Measurements from ENCODE around the gene TACO1.
A peak's percentile ranks its signal among the peaks of the same experiment; 100 is the strongest.

TACO1 gene

DNA sequence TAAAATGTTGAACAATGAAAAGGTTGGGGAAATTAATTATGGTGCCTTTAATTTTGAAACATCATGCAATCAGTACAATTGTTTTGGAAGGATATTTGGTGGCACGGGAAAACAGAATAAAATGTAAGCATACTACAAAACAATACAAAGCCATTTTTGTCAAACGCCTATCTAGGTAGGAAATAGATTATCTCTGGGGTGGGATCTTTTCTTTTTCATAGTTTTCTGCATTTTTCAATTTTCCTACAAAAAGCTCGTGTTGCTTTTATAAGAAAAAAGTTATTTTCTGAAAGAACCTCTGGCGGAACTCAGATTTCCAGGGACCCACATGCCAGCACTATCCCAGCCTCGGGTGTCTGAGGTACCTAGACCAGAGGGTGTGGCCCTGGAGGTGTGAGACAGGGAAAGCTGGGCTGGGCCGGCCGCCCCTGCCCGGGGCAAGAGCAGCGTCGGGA, 20.6 kb downstream of the TACO1 start:
- Histone ChIP-seq H3K27ac (ENCODE audit: low read length, poor library complexity, severe bottlenecking) (no peak overlapping the region), H3K4me2 (ENCODE audit: low read length, poor library complexity, severe bottlenecking) (peak overlapping the region; percentile 100), H3K9me3 (ENCODE audit: control insufficient read depth, low read length) (no peaks in the 10 kb centered on the region), H2AFZ (ENCODE audit: low read depth, low read length) (peak overlapping the region; percentile 85), H3K18ac (ENCODE audit: low read depth in 1 of 2, low read length in 2 of 2) (peak overlapping the region; percentile 88 to 90), H3K27me3 (ENCODE audit: control insufficient read depth in 1 of 2, insufficient read depth in 1 of 2, low read length in 2 of 2) (peaks cover 0 to 4% of the 10 kb centered on the region in 2 experiments), H3K4me1 (ENCODE audit: control insufficient read depth, insufficient read depth, low read depth, low read length) (peaks cover 2% of the 10 kb centered on the region), H3K23ac (ENCODE audit: low read length in 2 of 2) (no peak overlapping the region), H2BK15ac (ENCODE audit: low read depth, poor library complexity, severe bottlenecking) (peak overlapping the region; percentile 26), H3K36me3 (ENCODE audit: control insufficient read depth in 1 of 2, insufficient read depth in 2 of 2, low read depth in 1 of 2, low read length in 2 of 2) (no peaks in the 10 kb centered on the region), H3K14ac (ENCODE audit: low read length in 2 of 2) (peak overlapping the region in 1 of 2 experiments; percentile 61), H3K9ac (ENCODE audit: low read length) (peak overlapping the region; percentile 84), H2BK5ac (ENCODE audit: low read depth, low read length, poor library complexity, severe bottlenecking) (peak overlapping the region; percentile 69), H4K91ac (ENCODE audit: low read length) (peak overlapping the region; percentile 80), H4K8ac (ENCODE audit: low read length) (peak overlapping the region; percentile 81), H3K4ac (ENCODE audit: low read depth in 1 of 2, low read length in 2 of 2) (peak overlapping the region; percentile 77 to 95), H3K79me1 (replicated peaks; ENCODE audit: low read length, poor library complexity, severe bottlenecking) (peaks cover 2% of the 10 kb centered on the region), H2BK12ac (ENCODE audit: low read length in 2 of 2) (no peak overlapping the region), H3K4me3 (ENCODE audit: insufficient read depth in 1 of 2, low read depth in 1 of 2, low read length in 2 of 2) (peak overlapping the region; percentile 72 to 84), H2BK120ac (ENCODE audit: low read depth, low read length) (peak overlapping the region; percentile 42), H2AK5ac (ENCODE audit: low read length, severe bottlenecking) (no peak overlapping the region)
- 9% methylated on average over 8 of the region's 10 CpGs for WGBS
- DNase-seq, result no peak

DNA sequence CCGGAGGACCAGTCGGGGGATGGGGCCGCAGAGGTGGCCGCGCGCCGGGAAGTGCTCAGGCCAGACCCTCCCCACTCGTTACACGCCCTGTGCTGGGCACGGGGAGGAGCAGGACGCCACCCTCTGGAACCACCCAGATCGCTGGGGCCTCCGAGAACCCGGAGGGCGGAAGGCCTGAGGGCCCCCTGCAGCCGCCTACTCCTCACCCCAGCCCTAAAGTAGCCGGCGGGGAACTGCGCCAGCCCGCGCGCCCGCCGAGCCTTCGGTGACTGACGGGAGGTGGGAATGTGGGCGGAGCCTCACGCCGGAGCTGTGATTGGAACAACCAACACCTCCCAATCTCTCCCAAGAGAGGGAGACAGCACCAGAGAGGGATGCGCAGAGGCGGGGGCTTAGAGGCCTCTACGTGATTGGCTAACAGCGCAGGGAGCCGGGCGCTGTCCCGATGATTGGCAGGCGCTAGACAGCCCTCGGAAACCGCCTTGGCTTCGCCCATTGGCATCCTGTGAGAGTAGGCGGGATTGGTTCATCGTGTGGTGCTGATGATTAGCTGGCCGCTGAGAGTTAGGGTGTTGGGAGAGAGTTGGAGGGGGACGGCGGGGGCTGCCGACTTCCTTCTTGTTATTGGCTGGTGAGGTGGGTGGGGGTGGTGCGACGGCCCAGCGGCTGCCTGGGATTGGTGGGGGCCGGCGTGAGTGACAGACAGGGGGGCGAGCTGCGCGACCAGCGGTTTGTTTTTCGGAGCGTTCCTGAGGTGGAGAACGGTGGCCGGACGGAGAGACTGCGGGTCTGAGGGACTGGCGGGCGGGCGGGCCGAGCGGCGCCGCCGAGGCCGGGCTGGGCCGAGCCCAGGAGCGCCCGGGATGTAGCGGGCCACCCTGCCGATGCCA, 21.2 kb downstream of the TACO1 start, which contains the start of gene MAP3K3:
Gene MAP3K3 (plus strand): TSS at position 734 of the 890 bp plus-strand sequence. CDS start 343 bp downstream, outside the sequence.
- Histone ChIP-seq H3K9me3 (ENCODE audit: control insufficient read depth, low read length) (no peaks in the 10 kb centered on the region), H2AK5ac (ENCODE audit: low read length, severe bottlenecking) (no peak within 1 kb of the TSS), H3K18ac (ENCODE audit: low read depth in 1 of 2, low read length in 2 of 2) (peak within 1 kb of the TSS; percentile 88 to 93), H3K4me3 (ENCODE audit: insufficient read depth in 1 of 2, low read depth in 1 of 2, low read length in 2 of 2) (peak within 1 kb of the TSS; percentile 84 to 97), H3K4me2 (ENCODE audit: low read length, poor library complexity, severe bottlenecking) (peak within 1 kb of the TSS; percentile 100), H3K9ac (ENCODE audit: low read length) (peak within 1 kb of the TSS; percentile 90), H4K8ac (ENCODE audit: low read length) (peak within 1 kb of the TSS; percentile 81), H3K27ac (ENCODE audit: low read length, poor library complexity, severe bottlenecking) (peak within 1 kb of the TSS; percentile 35), H2BK5ac (ENCODE audit: low read depth, low read length, poor library complexity, severe bottlenecking) (peak within 1 kb of the TSS; percentile 69), H3K36me3 (ENCODE audit: control insufficient read depth in 1 of 2, insufficient read depth in 2 of 2, low read depth in 1 of 2, low read length in 2 of 2) (no peaks in the 10 kb centered on the region), H3K23ac (ENCODE audit: low read length in 2 of 2) (peak within 1 kb of the TSS in 1 of 2 experiments; percentile 46), H3K79me1 (replicated peaks; ENCODE audit: low read length, poor library complexity, severe bottlenecking) (peaks cover 3% of the 10 kb centered on the region), H4K91ac (ENCODE audit: low read length) (peak within 1 kb of the TSS; percentile 80), H3K4me1 (ENCODE audit: control insufficient read depth, insufficient read depth, low read depth, low read length) (peaks cover 2% of the 10 kb centered on the region), H2BK15ac (ENCODE audit: low read depth, poor library complexity, severe bottlenecking) (peak within 1 kb of the TSS; percentile 67), H3K14ac (ENCODE audit: low read length in 2 of 2) (peak within 1 kb of the TSS in 1 of 2 experiments; percentile 65), H2BK120ac (ENCODE audit: low read depth, low read length) (peak within 1 kb of the TSS; percentile 59), H2BK12ac (ENCODE audit: low read length in 2 of 2) (no peak within 1 kb of the TSS), H3K4ac (ENCODE audit: low read depth in 1 of 2, low read length in 2 of 2) (peak within 1 kb of the TSS; percentile 77 to 95), H3K27me3 (ENCODE audit: control insufficient read depth in 1 of 2, insufficient read depth in 1 of 2, low read length in 2 of 2) (peaks cover 0 to 4% of the 10 kb centered on the region in 2 experiments), H2AFZ (ENCODE audit: low read depth, low read length) (peak within 1 kb of the TSS; percentile 85)
- under 1% methylated on average over 52 of the region's 75 CpGs for WGBS
- DNase-seq, result peak; percentile 100

DNA sequence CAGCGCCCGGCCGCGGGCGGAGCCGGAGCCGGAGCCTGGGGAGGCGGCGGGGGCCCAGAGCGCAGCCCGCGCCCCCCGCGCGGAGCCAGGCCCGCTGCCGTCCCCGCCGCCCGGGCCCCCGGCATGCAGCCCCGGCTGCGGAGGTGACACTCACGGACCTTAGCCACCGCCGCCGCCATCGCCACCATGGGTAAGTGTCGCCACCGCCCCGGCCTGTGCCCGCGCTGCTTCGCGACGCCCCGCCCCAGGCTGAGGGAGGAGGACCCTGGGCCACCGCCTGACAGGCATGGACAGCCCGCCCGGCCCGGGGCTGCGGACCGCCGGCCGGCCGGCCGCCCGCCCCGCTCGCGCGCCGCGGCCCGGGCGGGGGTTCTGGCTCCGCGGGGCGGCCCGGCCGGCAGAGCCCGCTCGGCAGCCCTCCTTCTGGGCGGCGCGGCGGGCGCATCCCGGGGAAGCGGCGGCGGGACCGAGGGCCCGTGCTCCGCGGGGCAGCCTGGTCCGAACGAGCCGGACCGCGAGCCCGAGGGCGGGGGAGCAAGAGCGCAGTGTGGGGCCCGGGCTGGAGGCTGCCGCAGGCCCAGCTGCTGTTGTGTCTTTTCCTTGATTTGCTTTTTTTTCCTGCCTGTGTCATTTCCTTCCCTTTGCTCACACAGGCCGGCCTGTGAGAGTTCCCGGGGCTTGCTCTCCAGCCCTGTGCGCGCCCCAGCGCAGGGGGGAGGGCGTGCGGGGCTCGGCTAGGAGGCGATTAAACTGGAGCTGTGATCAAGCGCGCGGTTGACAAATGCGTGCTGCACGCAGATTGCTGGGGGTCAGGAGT, 22.1 kb downstream of the TACO1 start:
- no peak overlapping the region for H2BK5ac ChIP-seq (ENCODE audit: low read depth, low read length, poor library complexity, severe bottlenecking)
- peak overlapping the region in 1 of 2 experiments; percentile 46 for H3K23ac ChIP-seq (ENCODE audit: low read length in 2 of 2)
- H3K4me3 ChIP-seq (ENCODE audit: insufficient read depth in 1 of 2, low read depth in 1 of 2, low read length in 2 of 2), result peak overlapping the region; percentile 83 to 97
- peak overlapping the region; percentile 59 for H4K91ac ChIP-seq (ENCODE audit: low read length)
- H3K4ac ChIP-seq (ENCODE audit: low read depth in 1 of 2, low read length in 2 of 2), result peak overlapping the region; percentile 35 to 86
- H2BK12ac ChIP-seq (ENCODE audit: low read length in 2 of 2), result no peak overlapping the region
- H2AK5ac ChIP-seq (ENCODE audit: low read length, severe bottlenecking), result no peak overlapping the region
- peak overlapping the region; percentile 61 for H2AFZ ChIP-seq (ENCODE audit: low read depth, low read length)
- peaks cover 0 to 2% of the 10 kb centered on the region in 2 experiments for H3K27me3 ChIP-seq (ENCODE audit: control insufficient read depth in 1 of 2, insufficient read depth in 1 of 2, low read length in 2 of 2)
- peak overlapping the region; percentile 67 for H2BK15ac ChIP-seq (ENCODE audit: low read depth, poor library complexity, severe bottlenecking)
- H4K8ac ChIP-seq (ENCODE audit: low read length), result no peak overlapping the region
- no peaks in the 10 kb centered on the region for H3K9me3 ChIP-seq (ENCODE audit: control insufficient read depth, low read length)
- 0% methylated on average over 45 of the region's 100 CpGs for whole genome bisulfite sequencing
- peak overlapping the region; percentile 90 for H3K9ac ChIP-seq (ENCODE audit: low read length)
- H3K36me3 ChIP-seq (ENCODE audit: control insufficient read depth in 1 of 2, insufficient read depth in 2 of 2, low read depth in 1 of 2, low read length in 2 of 2), result no peaks in the 10 kb centered on the region
- H3K4me1 ChIP-seq (ENCODE audit: control insufficient read depth, insufficient read depth, low read depth, low read length), result peaks cover 2% of the 10 kb centered on the region
- H3K18ac ChIP-seq (ENCODE audit: low read depth in 1 of 2, low read length in 2 of 2), result peak overlapping the region; percentile 52 to 93
- peak overlapping the region; percentile 59 for H2BK120ac ChIP-seq (ENCODE audit: low read depth, low read length)
- peak; percentile 76 for DNase-seq
- H3K79me1 ChIP-seq (replicated peaks; ENCODE audit: low read length, poor library complexity, severe bottlenecking), result peaks cover 4% of the 10 kb centered on the region
- H3K4me2 ChIP-seq (ENCODE audit: low read length, poor library complexity, severe bottlenecking), result peak overlapping the region; percentile 94
- peak overlapping the region in 1 of 2 experiments; percentile 65 for H3K14ac ChIP-seq (ENCODE audit: low read length in 2 of 2)
- H3K27ac ChIP-seq (ENCODE audit: low read length, poor library complexity, severe bottlenecking), result peak overlapping the region; percentile 2

All from mesenchymal stem cell (in vitro differentiated cells and primary cell).